HepG2 (cell line): ENCODE results near the gene ADAM10. TPM values are rescaled to one million over a fixed set of nuclear protein-coding genes. Genes with fewer than 3 reads are reported as not detected.

Experiments used
- ATAC-seq: fragments of 200-7000 bp; cut with Tn5 transposase; 3 replicates; pipeline ENCODE4 v1.9.1; 2020; ENCODE audit warnings: mild to moderate bottlenecking, moderate library complexity
- BruUV-seq: library from RNA; stranded (reverse); fragments of 400-500 nt; replicated peaks from 2 replicates; lab custom pipeline; 2021; lab: Mats Ljungman, UMichigan
- CTCF ChIA-PET: fragments of 300-600 bp; formaldehyde crosslinking; extraction: SDS; loops from one replicate; lab custom pipeline; 2021; ENCODE audit warnings: low total read pairs, inconsistent platforms, low intra/inter-chr PET ratio; lab: Yijun Ruan, JAX
- POLR2A ChIA-PET: fragments of 350-600 bp; sonication (Branson Sonifier 250); formaldehyde crosslinking; loops from one replicate; lab custom pipeline; 2020; ENCODE audit warnings: antibody characterized with exemption, inconsistent platforms; lab: Yijun Ruan, JAX
- DNase-seq: peaks from one replicate; pipeline ENCODE4 v3.0.0-alpha.2; 2015; ENCODE audit warnings: low spot score
- FAIRE-seq: peaks from 3 replicates; lab custom pipeline; 2011; peaks lifted over from hg19 to GRCh38; lab: Jason Lieb, UNC
- H2AFZ ChIP-seq: one replicate; pipeline ENCODE4 v1.6.1; 2011; ENCODE audit warnings: low read length, inconsistent platforms
- H3K27ac ChIP-seq: fragments of 300-600 bp; 3 replicates; pipeline ENCODE4 v1.8.0; 2011; ENCODE audit warnings: mixed run types, mild to moderate bottlenecking, mixed read lengths, low read length, inconsistent platforms; ENCODE audit not compliant: insufficient read depth; ENCODE audit errors: extremely low read length
- H3K27me3 ChIP-seq, 2 experiments: fragments of 200-600 bp in 1 of 2; 2 replicates in 1 of 2; 3 replicates in 1 of 2; pipeline versions ENCODE4 v1.6.0 to v1.8.0; 2011; ENCODE audit warnings: low read length in 2 of 2, mild to moderate bottlenecking in 2 of 2, moderate library complexity in 2 of 2, inconsistent platforms in 1 of 2; ENCODE audit not compliant: insufficient read depth in 2 of 2, control insufficient read depth in 1 of 2
- H3K36me3 ChIP-seq, 2 experiments: fragments of 200-600 bp in 1 of 2; replicated peaks in 1 of 2; 2 replicates in 1 of 2; 3 replicates in 1 of 2; pipeline versions ENCODE4 v1.5.1 to v1.8.0; 2011; ENCODE audit warnings: low read length in 2 of 2, inconsistent platforms in 1 of 2; ENCODE audit not compliant: insufficient read depth in 2 of 2, control insufficient read depth in 1 of 2
- H3K4me1 ChIP-seq: 2 replicates; pipeline ENCODE4 v1.5.1; 2012; ENCODE audit warnings: low read length, inconsistent platforms; ENCODE audit not compliant: insufficient read depth
- H3K4me2 ChIP-seq: 2 replicates; pipeline ENCODE4 v1.6.0; 2011; ENCODE audit warnings: low read depth, low read length, inconsistent platforms
- H3K4me3 ChIP-seq, 3 experiments: fragments of 200-600 bp in 1 of 3; sonication (generic), shearing (Covaris generic) in 1 of 3; replicated peaks in 1 of 3; 2 replicates each; pipeline ENCODE4 v1.5.1; 2011 to 2016; ENCODE audit warnings: low read length in 3 of 3, inconsistent platforms in 2 of 3, low read depth in 2 of 3, mild to moderate bottlenecking in 2 of 3, control low read depth in 1 of 3, mixed read lengths in 1 of 3; ENCODE audit not compliant: insufficient read depth in 1 of 3
- H3K79me2 ChIP-seq: one replicate; pipeline ENCODE4 v1.6.1; 2011; ENCODE audit warnings: low read length, inconsistent platforms; ENCODE audit not compliant: insufficient read depth
- H3K9ac ChIP-seq: 2 replicates; pipeline ENCODE4 v1.6.0; 2011; ENCODE audit warnings: mild to moderate bottlenecking, low read depth, low read length, inconsistent platforms; ENCODE audit not compliant: insufficient read depth
- H3K9me3 ChIP-seq: 2 replicates; pipeline ENCODE4 v1.5.1; 2012; ENCODE audit warnings: mild to moderate bottlenecking, low read length
- H4K20me1 ChIP-seq: 2 replicates; pipeline ENCODE4 v1.6.0; 2011; ENCODE audit warnings: inconsistent platforms, mild to moderate bottlenecking, low read length, moderate library complexity; ENCODE audit not compliant: insufficient read depth
- BORCS8-MEF2B ChIP-seq: sonication (generic); formaldehyde crosslinking; IDR thresholded peaks from 2 replicates; pipeline ENCODE4 v1.8.0; 2022; ENCODE audit warnings: mild to moderate bottlenecking, missing genetic modification reagents
- CAMTA2 ChIP-seq: sonication (generic); formaldehyde crosslinking; IDR thresholded peaks from 2 replicates; pipeline ENCODE4 v1.4.0; 2020; ENCODE audit warnings: mild to moderate bottlenecking, missing genetic modification reagents, borderline replicate concordance
- CHD4 ChIP-seq: fragments of 200-600 bp; sonication (generic); IDR thresholded peaks from 2 replicates; pipeline ENCODE4 v1.7.0; 2017; ENCODE audit warnings: mild to moderate bottlenecking, low read length, borderline replicate concordance
- FOXO1 ChIP-seq: sonication (generic); formaldehyde crosslinking; IDR thresholded peaks from 2 replicates; pipeline ENCODE4 v1.4.0; 2020; ENCODE audit warnings: missing genetic modification reagents
- KAT7 ChIP-seq: IDR thresholded peaks from 2 replicates; pipeline ENCODE4 v1.6.1; 2018; ENCODE audit warnings: borderline replicate concordance, missing compliant biosample characterization
- KLF16 ChIP-seq, 2 experiments: sonication (generic) in 1 of 2; formaldehyde crosslinking in 1 of 2; IDR thresholded peaks; 2 replicates each; pipeline versions ENCODE4 v1.6.1 to v1.8.0; 2016 to 2023; ENCODE audit warnings: missing genetic modification reagents in 2 of 2, missing compliant biosample characterization in 1 of 2
- MTF1 ChIP-seq: sonication (generic); formaldehyde crosslinking; IDR thresholded peaks from 2 replicates; pipeline ENCODE4 v1.5.0; 2020; ENCODE audit warnings: missing genetic modification reagents
- MYC ChIP-seq: sonication (generic); formaldehyde crosslinking; IDR thresholded peaks from 2 replicates; pipeline ENCODE4 v1.9.0; 2021; ENCODE audit warnings: missing genetic modification reagents, borderline replicate concordance
- RAD51 ChIP-seq: fragments of 450-650 bp; IDR thresholded peaks from 2 replicates; pipeline ENCODE4 v1.6.1; 2016; ENCODE audit warnings: borderline replicate concordance
- ZFP36 ChIP-seq: fragments of 150-350 bp; IDR thresholded peaks from 2 replicates; pipeline ENCODE4 v1.6.1; 2018; ENCODE audit warnings: borderline replicate concordance, low read length, low read depth; ENCODE audit not compliant: partially characterized antibody
- ZNF792 ChIP-seq: IDR thresholded peaks from 2 replicates; pipeline ENCODE4 v1.6.1; 2016
- WGBS: methylation state at CpG from one replicate; pipeline ENCODE4 v1.1.6; 2017; ENCODE audit warnings: low lambda C conversion rate; 5-methylcytosine and 5-hydroxymethylcytosine counted together
- in situ Hi-C: cut with HindIII; loops from 2 replicates; pipeline ENCODE4 v1.10.0; 2017; ENCODE audit warnings: low pct_unique_long_range_greater_than_20kb; ENCODE audit not compliant: extremely low pct_ligation_motif_present
- intact Hi-C: fragments of 100-400 bp; cut with micrococcal nuclease; formaldehyde crosslinking; loops from one replicate; pipeline ENCODE4 v1.10.0; 2022; ENCODE audit not compliant: unreplicated experiment
- polyA plus RNA-seq, 8 experiments: library from polyadenylated mRNA; depleted of rRNA in 3 of 8; stranded (reverse) in 7 of 8; unstranded in 1 of 8; fragments of >200 nt; fragmentation: Illumina TruSeq in 4 of 8; extraction: Trizol in 4 of 8; gene quantifications; 2 replicates each; pipeline versions ENCODE4 v1.2.1 to v1.2.3, GENCODE V29; 2011 to 2016; ENCODE audit warnings: low read depth in 4 of 8, missing spikeins in 1 of 8, mixed read lengths in 1 of 8; ENCODE audit not compliant: insufficient read depth in 1 of 8
- total RNA-seq, 5 experiments: library from RNA; depleted of rRNA; stranded (reverse); fragments of >200 nt; fragmentation: Illumina TruSeq; extraction: Trizol; gene quantifications; 2 replicates each; pipeline ENCODE4 v1.2.3, GENCODE V29; 2016; ENCODE audit warnings: low read depth in 1 of 5
- TF ChIP-seq, protein P1 (sequence below): IDR thresholded peaks from 2 replicates; pipeline ENCODE4 v1.6.1; 2016; ENCODE audit warnings: low read depth, missing genetic modification reagents, missing compliant biosample characterization
- TF ChIP-seq, protein P2 (sequence below): sonication (generic); formaldehyde crosslinking; IDR thresholded peaks from 2 replicates; pipeline ENCODE4 v1.4.0; 2020; ENCODE audit warnings: missing genetic modification reagents
- TF ChIP-seq, protein P3 (sequence below): sonication (generic); formaldehyde crosslinking; IDR thresholded peaks from 2 replicates; pipeline ENCODE4 v1.4.0; 2020; ENCODE audit warnings: missing genetic modification reagents, borderline replicate concordance

ADAM10 gene
- total and polyA plus RNA-seq, 2 of the 13 experiments (the other 11 are each of a cell fraction or from before 2014, with no cell fraction given), result 92.7 to 125 TPM

DNA sequence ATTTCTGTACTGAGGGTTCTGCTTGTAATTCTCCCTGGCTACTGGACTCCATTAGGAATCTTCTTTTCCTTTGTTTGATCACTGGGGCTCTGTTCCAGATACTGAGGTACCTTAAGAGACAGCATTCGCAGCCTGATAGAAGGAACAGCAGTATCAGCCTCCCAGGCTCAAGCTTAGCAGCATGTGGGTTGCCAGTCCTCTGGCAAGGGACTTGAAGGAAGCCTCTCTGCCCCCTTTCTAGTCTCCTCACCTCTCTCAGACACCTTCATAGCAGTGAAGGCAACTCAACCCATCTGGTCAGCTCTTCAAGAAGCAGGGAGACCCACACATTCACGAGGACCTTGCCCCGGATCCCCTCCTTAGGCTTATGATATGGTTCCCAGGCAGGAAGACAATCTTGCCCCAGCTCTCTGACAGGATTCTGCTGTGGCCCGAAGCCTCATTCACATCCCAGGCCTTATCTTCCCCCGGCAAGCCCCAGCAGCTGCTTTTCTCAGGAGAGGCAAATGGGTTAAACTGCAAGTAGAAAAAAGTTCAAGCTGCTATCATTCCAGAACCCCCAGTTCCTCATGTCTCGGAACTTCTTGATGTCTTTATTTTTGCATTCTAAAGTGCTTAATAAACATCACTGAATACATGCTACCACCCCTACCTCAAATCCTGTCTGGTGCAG lies 164.6 kb downstream of the ADAM10 start (continued):
- TF ChIP-seq, protein P1, sequence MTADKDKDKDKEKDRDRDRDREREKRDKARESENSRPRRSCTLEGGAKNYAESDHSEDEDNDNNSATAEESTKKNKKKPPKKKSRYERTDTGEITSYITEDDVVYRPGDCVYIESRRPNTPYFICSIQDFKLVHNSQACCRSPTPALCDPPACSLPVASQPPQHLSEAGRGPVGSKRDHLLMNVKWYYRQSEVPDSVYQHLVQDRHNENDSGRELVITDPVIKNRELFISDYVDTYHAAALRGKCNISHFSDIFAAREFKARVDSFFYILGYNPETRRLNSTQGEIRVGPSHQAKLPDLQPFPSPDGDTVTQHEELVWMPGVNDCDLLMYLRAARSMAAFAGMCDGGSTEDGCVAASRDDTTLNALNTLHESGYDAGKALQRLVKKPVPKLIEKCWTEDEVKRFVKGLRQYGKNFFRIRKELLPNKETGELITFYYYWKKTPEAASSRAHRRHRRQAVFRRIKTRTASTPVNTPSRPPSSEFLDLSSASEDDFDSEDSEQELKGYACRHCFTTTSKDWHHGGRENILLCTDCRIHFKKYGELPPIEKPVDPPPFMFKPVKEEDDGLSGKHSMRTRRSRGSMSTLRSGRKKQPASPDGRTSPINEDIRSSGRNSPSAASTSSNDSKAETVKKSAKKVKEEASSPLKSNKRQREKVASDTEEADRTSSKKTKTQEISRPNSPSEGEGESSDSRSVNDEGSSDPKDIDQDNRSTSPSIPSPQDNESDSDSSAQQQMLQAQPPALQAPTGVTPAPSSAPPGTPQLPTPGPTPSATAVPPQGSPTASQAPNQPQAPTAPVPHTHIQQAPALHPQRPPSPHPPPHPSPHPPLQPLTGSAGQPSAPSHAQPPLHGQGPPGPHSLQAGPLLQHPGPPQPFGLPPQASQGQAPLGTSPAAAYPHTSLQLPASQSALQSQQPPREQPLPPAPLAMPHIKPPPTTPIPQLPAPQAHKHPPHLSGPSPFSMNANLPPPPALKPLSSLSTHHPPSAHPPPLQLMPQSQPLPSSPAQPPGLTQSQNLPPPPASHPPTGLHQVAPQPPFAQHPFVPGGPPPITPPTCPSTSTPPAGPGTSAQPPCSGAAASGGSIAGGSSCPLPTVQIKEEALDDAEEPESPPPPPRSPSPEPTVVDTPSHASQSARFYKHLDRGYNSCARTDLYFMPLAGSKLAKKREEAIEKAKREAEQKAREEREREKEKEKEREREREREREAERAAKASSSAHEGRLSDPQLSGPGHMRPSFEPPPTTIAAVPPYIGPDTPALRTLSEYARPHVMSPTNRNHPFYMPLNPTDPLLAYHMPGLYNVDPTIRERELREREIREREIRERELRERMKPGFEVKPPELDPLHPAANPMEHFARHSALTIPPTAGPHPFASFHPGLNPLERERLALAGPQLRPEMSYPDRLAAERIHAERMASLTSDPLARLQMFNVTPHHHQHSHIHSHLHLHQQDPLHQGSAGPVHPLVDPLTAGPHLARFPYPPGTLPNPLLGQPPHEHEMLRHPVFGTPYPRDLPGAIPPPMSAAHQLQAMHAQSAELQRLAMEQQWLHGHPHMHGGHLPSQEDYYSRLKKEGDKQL (CRISPR knock-in tag), result no peak
- TF ChIP-seq ZFP36, result no peak

DNA sequence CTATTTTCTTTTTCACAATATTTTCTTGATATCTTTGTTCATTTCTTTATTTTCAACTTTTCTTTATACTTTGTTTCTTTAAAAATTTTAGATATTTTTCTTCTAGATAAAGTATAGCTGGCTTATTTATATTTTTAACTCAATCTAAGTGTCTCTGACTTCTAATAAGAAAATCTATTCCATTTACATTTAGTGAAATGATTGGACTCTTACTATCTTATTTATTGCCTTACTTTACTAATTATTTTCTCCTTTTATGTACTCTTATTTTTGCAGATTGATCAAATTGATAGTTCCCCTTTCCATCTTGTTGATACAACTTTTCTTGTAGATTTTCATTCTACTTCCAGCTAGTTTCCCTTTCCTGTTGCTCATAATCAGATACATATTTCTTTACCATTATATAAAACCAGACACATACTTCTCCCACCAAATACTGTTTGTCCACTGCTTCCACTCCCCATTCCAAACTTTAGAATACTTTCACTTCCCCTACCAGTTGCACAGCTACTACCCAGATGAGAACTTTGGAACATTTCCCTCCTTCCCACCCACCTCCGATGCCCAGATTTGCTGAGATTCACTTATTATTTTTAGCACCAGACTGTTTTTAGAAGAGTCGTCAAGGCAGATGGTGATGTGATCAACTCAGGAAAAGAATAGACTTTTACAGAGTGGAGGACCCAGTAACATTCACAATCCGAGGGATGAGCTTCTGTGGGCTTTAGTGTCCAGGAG lies 166.2 kb downstream of the ADAM10 start:
- no TSS peak for BruUV-seq
- intact Hi-C loops (no loop called here), in situ Hi-C loops (loop anchor here (5.0 kb wide), 1 partner anchor 51 kb away; no protein-coding TSS in a partner anchor)
- POLR2A ChIA-PET, result no interaction called here
- 81% methylated on average over 3 of the region's 3 CpGs for WGBS
- Histone ChIP-seq H4K20me1 (no peaks in the 10 kb centered on the region), H3K4me3 (no peak overlapping the region), H3K4me2 (no peak overlapping the region), H3K27me3 (no peaks in the 10 kb centered on the region), H3K4me1 (no peaks in the 10 kb centered on the region), H3K79me2 (no peaks in the 10 kb centered on the region), H3K9ac (no peak overlapping the region), H2AFZ (no peak overlapping the region), H3K27ac (no peak overlapping the region), H3K36me3 (no peaks in the 10 kb centered on the region), H3K9me3 (no peaks in the 10 kb centered on the region)
- CTCF ChIA-PET, result no interaction called here
- ATAC-seq (no peak), FAIRE-seq (no peak), DNase-seq (no peak)
- TF ChIP-seq KAT7 (CRISPR knock-in tag), result no peak
- no peak for TF ChIP-seq MTF1 (CRISPR knock-in tag)
- TF ChIP-seq FOXO1 (CRISPR knock-in tag), result no peak
- TF ChIP-seq CAMTA2, result no peak
- no peak for TF ChIP-seq ZNF792
- no peak for TF ChIP-seq BORCS8-MEF2B (CRISPR knock-in tag)
- no peak for TF ChIP-seq RAD51
- TF ChIP-seq, protein P2, sequence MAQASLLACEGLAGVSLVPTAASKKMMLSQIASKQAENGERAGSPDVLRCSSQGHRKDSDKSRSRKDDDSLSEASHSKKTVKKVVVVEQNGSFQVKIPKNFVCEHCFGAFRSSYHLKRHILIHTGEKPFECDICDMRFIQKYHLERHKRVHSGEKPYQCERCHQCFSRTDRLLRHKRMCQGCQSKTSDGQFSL (CRISPR knock-in tag), result no peak
- no peak for TF ChIP-seq CHD4
- TF ChIP-seq, protein P3, sequence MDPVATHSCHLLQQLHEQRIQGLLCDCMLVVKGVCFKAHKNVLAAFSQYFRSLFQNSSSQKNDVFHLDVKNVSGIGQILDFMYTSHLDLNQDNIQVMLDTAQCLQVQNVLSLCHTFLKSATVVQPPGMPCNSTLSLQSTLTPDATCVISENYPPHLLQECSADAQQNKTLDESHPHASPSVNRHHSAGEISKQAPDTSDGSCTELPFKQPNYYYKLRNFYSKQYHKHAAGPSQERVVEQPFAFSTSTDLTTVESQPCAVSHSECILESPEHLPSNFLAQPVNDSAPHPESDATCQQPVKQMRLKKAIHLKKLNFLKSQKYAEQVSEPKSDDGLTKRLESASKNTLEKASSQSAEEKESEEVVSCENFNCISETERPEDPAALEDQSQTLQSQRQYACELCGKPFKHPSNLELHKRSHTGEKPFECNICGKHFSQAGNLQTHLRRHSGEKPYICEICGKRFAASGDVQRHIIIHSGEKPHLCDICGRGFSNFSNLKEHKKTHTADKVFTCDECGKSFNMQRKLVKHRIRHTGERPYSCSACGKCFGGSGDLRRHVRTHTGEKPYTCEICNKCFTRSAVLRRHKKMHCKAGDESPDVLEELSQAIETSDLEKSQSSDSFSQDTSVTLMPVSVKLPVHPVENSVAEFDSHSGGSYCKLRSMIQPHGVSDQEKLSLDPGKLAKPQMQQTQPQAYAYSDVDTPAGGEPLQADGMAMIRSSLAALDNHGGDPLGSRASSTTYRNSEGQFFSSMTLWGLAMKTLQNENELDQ, result no peak
- no peak for TF ChIP-seq KLF16 (CRISPR knock-in tag; IDR thresholded peaks at IDR 0.05)
- no peak for TF ChIP-seq MYC (CRISPR knock-in tag)
